ENCODE results near the gene MTCH1.
"Not testable (repeated sequence)": the region's sequence is repeated elsewhere in the genome, so short reads cannot be mapped to it uniquely, and the experiment has no call there.

Gene MTCH1

DNA sequence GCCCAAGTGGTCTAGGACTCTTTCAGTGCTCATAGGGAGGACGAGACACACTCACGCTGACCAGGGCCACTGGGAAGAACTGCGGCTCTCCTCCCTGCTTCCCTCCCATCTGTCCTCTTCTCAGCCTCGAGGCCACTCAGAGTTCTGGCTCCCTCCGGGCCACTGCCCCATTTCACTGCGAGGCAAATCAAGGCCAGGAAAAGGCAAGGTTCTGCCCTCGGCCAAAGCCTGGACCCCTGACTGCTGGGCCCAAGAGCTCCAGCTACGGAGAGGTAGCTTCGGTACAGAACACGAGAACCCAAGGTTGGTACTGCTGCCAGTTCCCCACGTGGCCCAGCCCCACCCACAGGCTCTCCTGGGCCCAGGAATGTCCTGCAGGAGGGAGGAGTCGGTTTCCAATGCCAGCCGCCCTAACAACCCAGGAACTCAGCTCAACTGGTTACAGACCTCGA, 16.7 kb downstream of the MTCH1 start:
- DNase-seq = no peak

DNA sequence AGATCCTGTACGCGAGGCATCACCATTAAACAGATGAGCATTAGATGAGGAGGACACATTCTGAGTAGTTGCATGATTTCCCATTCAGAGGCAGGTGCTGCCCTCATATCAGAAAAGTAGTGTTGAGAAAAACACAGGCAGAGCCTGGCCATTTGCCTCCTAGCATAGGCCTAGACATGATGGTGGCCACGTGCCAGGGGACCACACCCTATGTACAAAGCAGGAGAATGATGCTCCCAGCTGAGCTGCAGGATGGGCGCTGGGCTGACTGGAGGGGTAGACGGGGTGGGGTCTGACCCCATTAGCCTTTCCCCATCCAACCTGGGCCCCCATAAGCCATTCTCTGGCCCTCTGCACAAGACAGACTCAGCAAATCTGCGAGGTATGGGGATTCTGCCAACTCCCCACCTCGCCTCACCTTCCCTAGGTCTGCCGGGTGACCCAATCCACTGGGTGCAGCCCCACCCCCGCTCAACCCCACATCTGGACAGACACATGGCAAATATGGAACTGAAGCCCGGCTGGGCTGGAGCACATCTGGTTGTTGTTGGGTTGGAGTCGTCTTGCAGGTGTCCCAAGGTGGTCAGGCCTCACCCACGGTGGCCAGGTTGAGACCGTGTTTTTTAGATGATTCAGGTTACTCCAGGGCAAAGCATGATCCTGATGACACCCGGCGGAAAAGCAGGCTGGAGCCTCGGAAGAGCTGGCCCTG, 17.6 kb downstream of the MTCH1 start:
- DNase-seq = no peak

DNA sequence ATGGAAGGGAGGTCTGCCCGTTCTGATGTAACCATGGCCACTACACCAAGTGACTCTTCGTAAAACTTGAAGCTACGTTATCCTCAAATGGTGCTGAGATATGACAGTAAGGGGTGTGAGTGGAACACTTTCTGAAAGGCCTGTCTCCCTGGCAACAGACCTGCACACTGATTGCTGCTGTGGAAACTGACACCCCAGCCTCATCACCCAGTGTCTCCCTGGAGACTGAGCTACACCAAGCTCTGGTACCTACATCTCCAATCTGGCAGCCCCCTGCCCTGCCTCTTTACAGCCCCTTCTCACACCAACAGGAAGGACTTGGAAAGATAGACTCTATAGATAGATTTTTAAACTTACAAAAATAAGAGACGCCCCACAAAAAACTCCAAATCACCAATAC, 18.2 kb downstream of the MTCH1 start:
- no peak for DNase-seq

DNA sequence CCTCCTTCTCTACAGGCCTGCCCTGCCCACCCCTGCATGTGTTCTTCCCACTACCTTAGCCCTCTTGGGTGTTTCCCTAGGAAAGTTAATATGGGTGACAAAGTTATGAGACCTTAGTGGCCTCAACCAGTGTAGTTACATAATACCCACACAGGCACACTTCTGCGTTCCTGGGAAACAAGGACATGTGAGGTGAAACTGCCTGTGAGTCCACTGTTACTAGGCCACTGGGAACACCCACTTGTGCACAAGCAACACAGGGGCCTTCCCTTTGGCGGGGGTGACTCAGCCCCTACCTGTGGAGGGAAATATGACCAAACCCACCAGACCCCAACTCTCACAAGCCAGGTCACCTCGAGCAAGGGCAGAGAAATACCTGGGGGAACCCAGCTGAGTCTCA, 18.7 kb downstream of the MTCH1 start:
- no peak for DNase-seq

DNA sequence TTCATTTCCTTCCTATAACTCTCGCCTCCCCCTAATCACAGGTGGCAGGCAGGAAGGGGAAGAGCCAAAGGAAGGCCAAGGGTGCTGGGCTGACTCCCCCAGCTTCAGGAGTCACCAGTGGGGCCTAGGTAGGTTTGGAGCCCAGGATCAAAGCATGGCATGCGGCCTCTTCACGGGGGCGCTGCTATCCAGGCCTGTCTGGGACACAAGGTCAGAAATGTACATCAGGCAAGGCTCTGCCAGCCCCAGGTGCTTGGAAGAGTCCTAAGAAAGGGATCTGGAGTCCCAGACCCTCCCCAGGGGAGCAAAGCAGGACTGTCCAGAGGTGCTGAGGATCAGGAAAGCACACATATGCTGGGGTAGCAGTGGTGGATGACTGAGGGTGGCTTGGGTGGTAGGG, 21.1 kb downstream of the MTCH1 start:
- DNase-seq = no peak

DNA sequence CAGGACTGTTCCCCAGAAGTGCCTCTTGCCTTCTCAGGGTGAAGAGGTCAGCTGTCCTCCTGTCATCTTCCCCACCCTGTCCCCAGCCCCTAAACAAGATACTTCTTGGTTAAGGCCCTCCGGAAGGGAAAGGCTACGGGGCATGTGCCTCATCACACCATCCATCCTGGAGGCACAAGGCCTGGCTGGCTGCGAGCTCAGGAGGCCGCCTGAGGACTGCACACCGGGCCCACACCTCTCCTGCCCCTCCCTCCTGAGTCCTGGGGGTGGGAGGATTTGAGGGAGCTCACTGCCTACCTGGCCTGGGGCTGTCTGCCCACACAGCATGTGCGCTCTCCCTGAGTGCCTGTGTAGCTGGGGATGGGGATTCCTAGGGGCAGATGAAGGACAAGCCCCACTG, 21.6 kb downstream of the MTCH1 start:
- DNase-seq = no peak

DNA sequence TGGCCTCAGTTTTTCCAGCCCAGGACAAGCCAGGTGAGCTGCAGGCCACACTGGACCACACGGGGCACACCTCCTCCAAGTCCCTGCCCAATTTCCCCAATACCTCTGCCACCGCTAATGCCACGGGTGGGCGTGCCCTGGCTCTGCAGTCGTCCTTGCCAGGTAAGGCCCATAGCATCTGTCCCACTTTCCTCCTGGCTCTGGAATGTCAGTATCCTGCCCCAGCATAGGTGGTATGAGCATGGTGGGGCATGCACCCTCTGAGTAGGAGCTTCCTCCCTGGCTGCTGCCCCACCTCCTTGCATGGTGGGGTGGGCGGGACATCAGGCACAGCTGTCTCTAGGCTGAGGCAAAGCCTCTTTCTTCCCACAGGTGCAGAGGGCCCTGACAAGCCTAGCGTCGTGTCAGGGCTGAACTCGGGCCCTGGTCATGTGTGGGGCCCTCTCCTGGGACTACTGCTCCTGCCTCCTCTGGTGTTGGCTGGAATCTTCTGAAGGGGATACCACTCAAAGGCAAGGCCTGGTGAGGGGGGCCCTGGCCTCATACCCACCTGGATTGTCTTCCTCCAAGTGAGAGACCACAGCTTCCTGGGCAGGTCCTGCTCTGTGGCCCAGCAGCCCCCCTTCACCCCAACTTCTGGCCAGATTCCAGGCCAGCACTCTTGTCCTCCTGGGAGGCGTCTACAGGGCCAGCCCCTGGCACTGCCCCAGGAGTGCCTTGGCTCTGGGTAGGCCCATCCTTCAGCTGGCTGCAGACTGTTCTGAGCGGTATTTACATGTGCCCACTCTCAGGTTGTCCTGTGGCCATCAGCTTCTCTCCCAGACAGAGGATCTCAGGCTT, 22.3 kb downstream of the MTCH1 start:
- DNase-seq = peak in 1 of 4 experiments; percentile 14

DNA sequence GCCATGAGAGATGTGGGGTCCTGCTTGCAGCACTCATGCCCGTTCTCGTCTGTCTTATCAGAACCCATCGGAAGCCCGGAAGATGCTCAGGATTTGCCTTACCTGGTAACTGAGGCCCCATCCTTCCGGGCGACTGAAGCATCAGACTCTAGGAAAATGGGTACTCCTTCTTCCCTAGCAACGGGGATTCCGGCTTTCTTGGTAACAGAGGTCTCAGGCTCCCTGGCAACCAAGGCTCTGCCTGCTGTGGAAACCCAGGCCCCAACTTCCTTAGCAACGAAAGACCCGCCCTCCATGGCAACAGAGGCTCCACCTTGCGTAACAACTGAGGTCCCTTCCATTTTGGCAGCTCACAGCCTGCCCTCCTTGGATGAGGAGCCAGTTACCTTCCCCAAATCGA, 23.1 kb downstream of the MTCH1 start:
- DNase-seq = peak in 3 of 4 experiments; percentile 25 to 69 (median 52)

DNA sequence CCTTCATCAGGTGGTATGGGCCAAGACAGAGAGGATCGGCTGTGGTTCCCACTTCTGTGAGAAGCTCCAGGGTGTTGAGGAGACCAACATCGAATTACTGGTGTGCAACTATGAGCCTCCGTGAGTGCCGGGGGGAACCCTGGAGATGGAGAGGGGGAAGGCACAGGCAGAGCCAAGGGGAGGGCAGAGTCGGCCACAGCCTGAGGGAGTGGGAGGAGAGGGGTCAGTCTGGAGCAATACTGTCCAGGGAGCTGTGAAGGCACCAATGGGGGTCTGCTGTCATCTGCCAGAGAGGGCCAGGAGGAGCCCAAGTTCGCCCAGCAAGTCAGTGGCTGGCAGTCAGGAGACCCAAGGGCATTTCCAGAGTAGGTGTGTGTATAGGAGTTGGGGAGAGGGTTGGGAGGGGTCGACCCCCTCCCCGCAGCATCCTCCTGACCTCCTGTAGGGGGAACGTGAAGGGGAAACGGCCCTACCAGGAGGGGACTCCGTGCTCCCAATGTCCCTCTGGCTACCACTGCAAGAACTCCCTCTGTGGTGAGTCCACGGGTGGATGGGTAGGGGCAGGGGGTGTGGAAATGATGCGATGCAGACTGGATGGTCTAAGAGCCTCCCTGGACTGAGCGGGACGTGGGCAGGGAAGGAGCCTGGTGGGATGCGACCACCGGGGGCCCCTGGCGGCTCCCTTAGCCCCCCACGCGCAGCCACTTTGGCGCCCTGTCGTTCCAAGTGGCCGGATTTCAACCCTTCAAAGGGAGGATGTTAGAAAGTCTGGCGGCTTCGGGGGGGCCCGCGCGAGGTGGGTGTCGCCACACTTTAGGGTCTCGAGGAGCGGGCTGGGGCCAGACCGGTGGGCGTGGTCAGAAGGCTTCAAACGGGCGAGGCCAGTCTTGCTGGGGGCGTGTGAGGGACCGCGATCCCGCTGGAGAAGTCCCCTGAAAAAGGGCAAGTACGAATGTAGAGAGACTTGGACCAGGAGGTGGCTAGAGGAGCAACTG, 24.3 kb downstream of the MTCH1 start:
- DNase-seq = no peak

DNA sequence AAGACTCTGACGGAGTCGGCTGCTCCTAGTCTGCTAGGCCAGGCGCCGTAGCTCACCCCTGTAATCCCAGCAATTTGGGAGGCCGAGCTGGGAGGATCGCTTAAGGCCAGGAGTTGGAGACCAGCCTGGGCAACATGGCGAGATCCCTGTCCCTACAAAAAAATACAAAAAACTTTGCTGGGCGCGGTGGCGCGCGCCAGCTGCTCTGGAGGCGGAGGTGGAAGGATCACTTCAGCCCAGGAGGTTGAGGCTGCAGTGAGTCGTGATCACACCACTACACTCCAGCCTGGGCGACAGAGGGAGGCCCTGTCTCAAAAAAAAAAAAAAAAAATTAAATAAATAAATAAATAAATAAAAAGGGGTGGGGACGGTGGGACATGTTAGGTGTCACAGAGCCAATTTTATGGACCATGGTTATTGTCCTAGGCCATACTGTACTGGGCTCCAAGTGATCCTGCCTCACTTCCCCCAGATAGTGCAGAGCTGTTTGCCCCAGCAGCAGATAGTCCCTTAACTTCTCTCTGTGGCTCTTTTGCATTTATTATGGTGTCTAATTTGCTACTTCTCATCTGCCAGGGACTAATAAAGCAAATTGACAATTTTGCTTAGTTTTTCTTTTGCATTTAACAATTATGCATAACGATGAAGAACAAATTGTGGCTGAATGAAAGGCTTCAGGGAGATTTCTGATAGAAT, 26.3 kb downstream of the MTCH1 start:
- no peak for DNase-seq

DNA sequence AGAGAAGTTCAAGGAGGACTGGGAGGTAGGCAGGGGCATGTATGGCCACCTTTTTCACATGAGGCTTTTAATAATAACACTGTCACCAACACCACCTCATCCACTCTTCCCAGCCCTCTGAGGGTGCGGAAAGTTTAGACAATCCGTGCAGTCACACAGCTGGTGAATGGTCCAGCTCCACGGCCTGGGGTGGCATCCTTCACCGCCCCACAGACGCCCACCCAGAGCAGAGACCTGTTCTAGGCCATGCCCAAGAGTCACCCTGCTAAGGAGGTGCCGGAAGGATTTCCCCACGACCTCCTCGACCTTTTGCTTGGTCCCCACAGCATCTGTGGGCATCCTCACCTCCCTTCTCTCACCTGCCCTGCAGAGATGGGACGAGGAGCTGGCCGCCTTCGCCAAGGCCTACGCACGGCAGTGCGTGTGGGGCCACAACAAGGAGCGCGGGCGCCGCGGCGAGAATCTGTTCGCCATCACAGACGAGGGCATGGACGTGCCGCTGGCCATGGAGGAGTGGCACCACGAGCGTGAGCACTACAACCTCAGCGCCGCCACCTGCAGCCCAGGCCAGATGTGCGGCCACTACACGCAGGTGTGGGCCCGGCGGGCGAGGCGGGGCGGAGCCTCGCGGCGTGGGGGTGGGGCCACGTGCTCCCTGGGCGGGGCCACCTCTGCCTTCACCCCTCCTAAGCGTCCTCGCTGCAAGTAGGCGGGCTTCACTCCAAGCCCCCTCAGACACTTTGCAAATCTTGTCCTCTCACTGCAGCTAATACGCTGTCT, 27.0 kb downstream of the MTCH1 start:
- DNase-seq = no peak

DNA sequence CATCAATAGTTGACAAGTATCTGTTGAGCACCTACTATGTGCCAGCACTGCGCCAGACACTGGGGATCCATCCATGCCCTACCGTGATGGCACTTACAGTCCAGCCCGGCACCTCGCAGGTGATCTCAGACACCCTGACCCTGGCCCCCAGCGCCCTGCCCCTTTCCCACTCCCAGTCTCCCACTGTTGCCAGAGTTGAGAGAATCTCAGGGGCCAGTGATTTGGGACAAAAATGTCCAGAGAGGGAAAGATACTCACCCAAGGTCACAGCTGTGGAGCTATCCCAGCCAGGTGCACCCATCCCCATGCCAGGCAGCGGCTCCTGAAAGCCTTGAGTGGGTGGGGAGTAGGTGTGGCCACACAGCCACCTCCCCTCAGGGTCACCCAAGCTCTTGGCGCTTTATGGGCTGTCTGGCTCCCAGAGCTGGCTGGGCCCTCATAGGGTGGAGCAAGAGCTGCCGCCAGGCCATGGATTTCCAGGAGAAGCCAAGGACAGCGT, 28.2 kb downstream of the MTCH1 start:
- no peak for DNase-seq

DNA sequence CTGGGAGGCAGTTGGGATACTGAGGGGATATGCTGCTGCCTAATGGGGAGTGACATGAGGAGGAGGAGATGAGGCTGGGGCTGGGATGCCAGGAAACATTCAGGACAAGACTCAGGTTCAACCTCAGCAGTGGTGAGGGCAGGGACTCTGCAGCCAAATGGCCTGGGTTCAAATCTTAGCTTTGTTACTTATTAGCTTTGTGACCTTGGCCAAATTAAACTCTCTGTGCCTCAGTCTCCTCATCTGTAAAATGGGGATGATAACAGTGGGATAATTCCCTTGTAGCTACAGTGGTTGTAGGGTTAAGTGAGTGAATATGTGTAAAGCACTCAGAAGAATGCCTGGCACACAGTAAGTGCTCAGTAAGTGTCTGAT, 29.6 kb downstream of the MTCH1 start:
- DNase-seq = no peak

DNA sequence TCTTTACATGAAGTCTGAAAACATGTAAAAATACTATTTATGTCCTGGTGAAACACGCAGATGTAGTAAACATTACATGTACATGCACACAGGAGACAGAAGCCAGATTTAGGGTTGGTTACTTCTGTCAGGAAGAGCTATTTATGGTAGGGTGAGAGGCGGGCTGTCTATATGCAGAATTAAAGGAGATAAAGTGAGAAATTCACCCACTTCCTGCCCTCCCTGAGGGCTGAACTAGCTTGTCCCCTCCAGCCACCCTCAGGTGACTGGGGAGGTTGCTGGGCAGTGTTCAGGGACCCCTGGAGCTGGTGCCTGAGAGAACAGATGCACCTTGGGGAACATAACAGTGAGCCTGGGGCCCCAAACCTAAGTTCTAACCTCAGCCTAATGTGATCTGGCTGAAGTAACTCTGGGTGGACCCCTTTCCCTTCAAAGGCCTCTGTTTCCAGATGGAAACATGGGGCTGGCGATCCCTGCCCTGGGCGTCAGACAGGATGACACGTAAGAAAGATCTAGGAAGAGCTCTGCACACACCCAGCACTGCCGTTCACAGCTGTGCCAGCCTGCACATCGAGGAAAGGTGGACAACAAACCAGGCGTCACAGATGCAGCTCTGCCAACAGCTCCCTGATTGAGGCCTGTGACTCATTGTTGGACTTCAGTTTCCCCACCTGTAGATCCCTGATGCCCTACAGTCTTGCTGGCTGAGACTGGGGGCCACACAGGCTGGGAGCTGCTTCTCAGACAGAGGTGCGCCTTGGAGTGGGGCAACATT, 30.1 kb downstream of the MTCH1 start:
- DNase-seq = no peak

DNA sequence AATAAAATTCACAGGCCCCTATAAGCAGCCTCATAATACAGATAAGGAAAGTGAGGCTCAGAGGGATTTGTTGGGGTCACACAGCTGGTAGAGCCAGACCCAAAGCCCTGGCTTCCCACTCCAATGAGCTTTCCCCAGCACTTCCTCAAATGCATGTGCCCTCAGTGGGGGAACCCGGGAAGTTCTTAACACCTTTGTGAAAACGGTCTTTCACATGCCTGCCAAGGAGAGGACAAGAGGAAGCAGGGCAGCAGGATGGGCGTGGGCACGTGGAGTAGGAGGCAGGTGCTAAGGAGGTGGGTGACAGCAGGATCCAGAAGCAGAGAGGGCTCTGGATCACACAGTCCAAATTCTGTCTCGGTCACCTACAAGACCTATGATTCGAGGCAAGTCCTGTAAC, 30.9 kb downstream of the MTCH1 start:
- no peak for DNase-seq

DNA sequence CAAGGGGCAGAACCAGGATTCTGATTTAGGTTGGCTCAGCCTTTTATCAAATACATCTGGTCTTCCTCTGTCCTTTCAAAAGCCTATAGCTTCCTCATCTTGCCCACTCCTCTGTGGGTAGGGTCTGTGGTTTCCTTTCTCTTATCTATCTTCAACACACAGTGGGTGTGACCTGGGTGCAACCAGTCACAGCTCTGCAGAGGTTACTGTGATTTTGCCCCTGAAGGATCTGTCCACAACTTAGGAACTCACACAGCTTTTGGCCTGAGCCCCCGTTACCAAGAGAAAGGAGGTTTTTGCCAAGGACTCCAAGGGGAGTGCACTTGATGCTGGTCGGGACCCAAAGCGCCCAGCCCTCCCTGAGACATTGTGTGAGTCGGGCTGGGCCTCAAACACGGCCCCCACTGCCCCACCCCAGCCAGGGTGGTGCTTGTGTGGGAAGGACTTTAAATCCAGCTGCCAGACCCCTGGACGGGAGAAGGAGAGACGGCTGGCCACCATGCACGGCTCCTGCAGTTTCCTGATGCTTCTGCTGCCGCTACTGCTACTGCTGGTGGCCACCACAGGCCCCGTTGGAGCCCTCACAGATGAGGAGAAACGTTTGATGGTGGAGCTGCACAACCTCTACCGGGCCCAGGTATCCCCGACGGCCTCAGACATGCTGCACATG, 31.6 kb downstream of the MTCH1 start, which contains the start of gene PI16:
Gene PI16, plus strand, starts transcription at position 477 of the 670 bp plus-strand sequence. Its CDS starts 23 bp downstream, at position 500.
- DNase-seq = no peak

DNA sequence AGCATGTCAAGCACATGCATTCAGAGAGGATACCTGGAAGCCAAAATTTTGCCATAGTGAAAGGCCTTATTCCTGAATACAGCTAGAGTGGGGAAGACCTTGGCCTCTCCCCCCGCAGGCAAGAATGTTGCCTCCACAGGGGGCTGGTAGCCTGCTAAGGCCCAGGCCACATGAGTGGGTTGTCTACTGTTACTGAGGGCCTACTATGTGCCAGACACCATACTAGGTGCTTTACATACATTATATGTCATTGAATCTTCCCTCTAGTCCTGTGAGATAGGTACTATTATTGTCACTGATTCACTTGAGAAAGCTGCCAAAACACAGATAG, 32.1 kb downstream of the MTCH1 start:
- DNase-seq = no peak

DNA sequence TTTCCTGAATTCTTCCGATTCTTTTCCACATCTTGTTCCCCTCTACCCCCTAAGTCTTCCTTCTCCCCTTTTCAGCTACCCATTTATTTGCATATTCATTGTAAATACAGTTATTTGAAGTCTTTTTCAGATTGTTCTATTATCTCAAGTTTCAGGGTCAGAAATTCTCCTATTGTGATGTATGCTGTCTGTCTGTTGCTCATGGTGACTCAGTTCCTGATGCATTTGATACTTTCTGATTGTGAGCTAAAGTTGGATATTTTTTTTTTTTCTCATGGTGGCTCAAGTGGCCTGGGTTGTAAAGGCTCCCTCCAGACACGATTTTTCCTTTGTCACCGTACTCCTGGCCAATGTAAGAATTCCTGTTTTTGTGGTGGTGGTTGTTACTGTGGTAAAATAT, 36.4 kb downstream of the MTCH1 start:
- DNase-seq = no peak

DNA sequence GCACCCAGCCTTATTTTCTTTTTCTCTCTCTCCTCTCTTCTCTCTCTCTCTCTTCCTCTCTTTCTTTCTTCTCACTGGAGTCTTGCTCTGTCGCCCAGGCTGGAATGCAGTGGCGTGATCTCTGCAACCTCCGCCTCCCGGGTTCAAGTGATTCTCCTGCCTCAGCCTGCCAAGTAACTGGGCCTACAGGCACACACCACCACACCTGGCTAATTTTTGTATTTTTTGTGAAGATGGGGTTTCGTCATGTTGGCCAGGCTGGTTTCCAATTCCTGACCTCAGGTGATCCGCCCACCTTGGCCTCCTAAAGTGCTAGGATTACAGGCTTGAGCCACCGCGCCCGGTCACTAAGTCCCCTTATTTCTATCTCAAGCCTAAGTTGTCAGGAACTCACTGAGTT, 36.9 kb downstream of the MTCH1 start:
- not testable (repeated sequence) for DNase-seq
